GM18870 (cell line): Measurements from ENCODE around the gene TSACC.

ENCODE experiments used
- ATAC-seq: cut with Tn5 transposase; IDR thresholded peaks from one replicate; pipeline ENCODE4 v1.9.1; 2021; ENCODE audit warnings: moderate library complexity; ENCODE audit not compliant: unreplicated experiment

TSACC gene

GRCh38 chr1:156372876-156373275 lies 34.5 kb downstream of the TSACC start:
- no peak for ATAC-seq

- ATAC-seq, result no peak
Measured at GRCh38 chr1:156373546-156373945, 35.2 kb downstream of the TSACC start.

DNA sequence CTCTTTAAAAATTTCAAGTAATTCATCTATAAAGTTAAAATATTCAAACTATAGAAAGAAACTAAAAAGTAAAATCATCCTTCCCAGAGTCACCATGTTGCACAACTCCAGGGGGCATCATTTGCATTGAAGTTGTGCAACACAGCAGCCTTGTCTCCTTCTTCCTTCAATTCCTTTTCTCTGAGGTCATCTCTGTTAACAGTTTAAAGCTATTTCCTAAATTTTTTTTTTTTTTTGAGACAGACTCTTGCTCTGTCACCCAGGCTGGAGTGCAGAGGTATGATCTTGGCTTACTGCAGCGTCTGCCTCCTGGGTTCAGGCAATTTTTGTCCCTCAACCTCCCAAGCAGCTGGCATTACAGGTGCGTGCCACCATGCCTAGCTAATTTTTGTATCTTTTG lies 37.8 kb downstream of the TSACC start:
- no peak for ATAC-seq

GRCh38 chr1:156376958-156377919 lies 38.9 kb downstream of the TSACC start:
- ATAC-seq, result no peak

DNA sequence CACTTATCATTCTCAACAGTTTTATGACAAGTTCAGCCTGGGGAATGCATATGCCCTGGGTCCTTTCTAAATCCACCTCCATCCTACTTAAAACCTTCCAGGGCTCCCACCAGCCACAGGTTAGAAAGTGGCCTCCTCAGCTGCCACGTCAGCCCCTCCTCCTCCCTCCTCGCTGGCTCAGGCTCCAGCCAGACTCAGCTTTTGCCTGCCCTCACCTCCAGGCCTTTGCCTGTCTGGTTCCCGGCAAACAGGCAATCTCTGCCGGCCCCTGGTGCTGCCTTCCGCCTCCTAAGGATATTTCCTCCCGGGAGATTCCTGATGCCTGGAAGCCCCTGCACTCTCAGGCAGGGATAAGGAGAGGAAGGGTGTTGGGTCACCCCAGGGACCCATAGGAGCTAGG lies 40.2 kb downstream of the TSACC start:
- ATAC-seq, result no peak

DNA sequence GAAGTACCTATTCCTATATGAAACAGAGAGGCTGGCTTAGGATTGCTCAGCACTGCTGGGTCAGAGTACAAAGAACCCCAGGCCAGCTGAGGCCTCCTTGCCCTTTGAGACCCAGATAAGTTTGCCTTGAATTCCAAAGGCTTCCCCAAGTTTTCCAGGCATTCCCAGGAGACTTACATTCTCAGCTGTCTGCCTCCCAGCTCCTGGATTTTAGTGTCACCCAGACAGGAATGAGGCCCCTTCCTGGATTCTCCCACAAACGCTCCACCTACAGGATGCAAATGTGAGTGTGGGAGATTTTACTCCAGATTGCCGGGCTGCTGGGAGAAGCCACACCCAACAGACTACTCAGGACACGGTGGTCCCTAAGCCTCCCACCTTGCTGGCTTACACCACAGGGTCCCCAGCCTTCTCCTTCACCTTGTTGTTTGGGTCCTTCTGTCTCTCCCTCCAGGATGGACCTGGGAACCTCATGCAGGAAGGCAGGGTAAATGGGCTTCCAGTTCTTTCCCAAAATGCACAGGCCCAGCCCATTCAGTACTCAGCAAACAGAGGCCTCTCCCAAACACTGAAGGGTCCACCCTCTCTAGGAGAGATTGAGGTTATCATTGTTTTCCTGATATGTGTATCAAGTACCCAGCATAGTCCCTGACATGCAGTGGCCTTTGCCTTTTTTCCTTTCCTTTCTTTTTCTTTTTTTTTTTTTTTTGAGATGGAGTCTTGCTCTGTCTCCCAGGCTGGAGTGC lies 41.3 kb downstream of the TSACC start:
- no peak for ATAC-seq

DNA sequence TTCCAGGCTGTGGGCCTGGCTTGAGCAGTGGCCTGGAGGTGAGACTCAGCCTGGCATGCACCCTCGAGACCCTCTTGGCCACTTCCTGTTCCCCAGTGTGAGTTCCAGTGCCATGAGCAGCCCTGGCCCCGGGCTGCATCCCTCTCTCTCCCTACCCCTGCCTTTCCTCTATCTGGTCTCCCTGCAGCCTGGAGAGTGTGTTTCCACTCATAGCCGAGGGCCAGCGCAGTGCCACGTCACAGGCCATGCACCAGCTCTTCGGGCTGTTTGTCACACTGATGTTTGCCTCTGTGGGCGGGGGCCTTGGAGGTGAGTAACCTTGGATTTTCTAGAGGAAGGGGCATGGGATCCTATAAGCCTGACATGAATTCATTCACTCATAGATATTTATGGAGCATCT lies 44.2 kb downstream of the TSACC start:
- ATAC-seq, result no peak

- no peak for ATAC-seq
Measured at GRCh38 chr1:156383023-156383422, 44.7 kb downstream of the TSACC start.

DNA sequence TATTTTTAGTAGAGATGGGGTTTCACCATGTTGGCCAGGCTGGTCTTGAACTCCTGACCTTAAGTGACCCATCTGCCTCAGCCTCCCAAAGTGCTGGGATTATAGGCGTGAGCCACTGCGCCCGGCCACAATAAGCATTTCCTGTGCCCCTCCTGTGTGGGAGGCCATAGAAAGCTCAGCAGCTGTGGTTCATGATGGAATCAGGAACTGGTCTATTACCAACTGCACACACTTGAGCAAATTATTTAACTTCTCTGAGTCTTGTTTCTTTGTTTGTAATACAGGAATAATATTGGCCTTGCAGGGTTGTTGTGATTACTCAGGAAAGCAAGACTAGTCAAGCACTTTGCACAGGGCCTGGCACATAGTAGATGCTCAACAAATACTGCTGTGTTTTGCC lies 45.7 kb downstream of the TSACC start:
- no peak for ATAC-seq

- ATAC-seq, result no peak
Measured at GRCh38 chr1:156384658-156385057, 46.3 kb downstream of the TSACC start.

DNA sequence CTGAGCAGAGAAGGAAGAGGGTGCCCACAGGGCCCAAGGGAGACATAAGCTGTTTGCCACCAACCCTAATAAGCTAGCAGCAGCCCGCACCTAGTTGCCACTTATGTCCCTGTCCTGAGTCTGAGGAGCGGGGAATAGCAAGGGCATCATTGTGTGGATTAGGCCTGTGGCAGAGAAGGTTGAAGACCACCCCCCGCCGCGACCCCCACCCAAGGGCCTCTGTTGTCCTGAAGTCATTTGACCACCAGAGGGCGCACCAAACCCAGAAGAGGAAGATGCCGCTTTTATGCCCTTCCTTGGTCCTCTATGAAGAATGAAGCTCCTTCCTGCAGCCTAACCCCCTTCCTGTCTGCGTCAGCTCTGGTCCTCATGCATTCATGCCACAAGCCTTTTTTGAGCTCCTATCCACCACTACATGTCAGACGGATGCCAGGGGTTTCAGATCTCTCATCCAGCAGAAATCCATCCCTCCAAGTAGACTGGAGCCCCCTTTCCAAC lies 47.3 kb downstream of the TSACC start:
- ATAC-seq, result no peak

DNA sequence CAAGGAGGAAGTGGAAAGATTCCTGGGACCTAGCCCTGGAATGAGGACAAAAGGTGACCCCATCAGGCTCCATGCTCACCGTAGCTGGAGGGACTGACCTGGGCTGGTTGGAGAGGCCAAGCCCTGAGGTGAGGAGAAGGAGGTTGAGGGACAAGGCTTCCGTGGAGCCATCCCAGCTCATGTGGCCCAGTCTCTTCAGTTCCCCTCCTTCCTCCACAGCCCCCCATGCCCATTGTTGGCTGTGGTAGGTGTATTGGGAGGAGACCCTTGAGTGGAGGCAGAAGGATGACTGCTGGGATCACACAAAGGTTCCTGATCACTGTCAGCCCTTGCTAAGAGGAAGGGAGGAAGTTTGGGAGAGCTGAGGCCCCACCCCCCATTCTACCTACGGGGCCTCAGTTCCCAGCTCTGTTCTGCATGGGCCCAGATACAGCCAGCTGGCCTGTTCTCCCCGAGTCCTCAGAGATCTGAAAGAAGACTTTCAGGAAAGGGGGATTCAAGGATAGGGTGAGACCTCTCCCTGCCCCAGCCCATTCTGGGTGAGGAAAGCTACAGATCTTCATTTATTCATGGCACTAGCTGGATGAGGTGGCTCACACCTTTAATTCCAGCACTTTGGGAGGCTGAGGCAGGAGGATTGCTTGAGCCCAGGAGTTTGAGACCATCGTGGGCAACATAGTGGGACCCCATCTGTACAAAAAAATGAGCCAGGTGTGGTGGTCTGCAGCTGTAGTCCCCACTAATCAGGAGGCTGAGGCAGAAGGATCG lies 48.0 kb downstream of the TSACC start:
- no peak for ATAC-seq

DNA sequence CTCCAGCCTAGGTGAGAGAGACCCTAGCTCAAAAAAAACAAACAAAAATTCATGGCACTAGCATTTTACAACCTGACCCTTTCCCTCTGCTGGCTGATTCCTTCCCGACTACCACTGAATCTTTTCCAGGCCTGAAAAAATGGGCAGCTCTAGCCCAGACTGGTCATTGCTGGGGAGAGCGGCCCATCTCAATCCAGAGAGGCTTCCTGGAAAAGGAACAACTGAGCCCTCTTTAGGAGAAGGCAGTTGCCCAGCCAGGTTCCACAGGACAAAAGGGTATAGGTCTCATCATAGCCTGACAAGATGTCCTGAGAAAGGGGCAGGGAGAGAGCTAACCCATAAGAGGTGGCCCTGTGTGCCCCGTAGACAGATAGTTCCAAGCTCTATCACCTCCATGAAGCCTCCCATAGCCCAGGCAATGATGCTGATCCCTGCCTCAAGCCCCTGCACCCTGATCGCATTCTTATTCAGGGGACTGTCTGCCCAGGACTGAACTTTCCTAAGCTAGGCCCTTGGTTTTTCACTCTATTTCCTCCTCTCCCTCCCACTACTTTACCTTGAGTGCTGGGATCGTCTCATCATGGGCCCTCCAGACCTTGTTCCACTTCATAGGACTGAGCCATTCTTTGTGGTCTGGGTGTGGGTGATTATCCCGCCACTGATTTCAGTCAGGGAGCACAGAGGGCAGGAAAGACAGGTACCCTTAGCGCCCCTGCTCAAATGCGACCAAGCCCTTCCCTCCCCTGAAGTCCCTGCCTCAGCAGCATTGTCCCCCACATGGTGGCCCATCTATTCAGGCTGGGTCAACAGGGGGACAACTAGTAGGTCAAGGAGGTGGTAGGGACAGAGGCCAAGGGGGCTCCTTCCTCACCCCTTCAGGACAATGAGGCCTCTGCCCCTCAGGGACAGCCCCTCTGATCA lies 48.9 kb downstream of the TSACC start:
- no peak for ATAC-seq

- no peak for ATAC-seq
Measured at GRCh38 chr1:156387870-156388173, 49.5 kb downstream of the TSACC start.

- ATAC-seq, result no peak
Measured at GRCh38 chr1:156388174-156389137, 50.1 kb downstream of the TSACC start.

GRCh38 chr1:156389311-156389710 lies 51.0 kb downstream of the TSACC start:
- ATAC-seq, result no peak

GRCh38 chr1:156390469-156391365 lies 52.4 kb downstream of the TSACC start:
- no peak for ATAC-seq

GRCh38 chr1:156391366-156391677 lies 53.0 kb downstream of the TSACC start:
- ATAC-seq, result no peak
